GM10248 (cell line): ENCODE measurements around the gene OR1B1.

Experiments used
- CTCF ChIA-PET: fragments of 300-600 bp; sonication (Branson Sonifier 250); formaldehyde crosslinking; extraction: SDS; loops from one replicate; lab custom pipeline; 2021; ENCODE audit warnings: antibody characterized with exemption; lab: Yijun Ruan, JAX
- POLR2A ChIA-PET: fragments of 350-650 bp; sonication (Branson Sonifier 250); formaldehyde crosslinking; extraction: SDS; loops from one replicate; lab custom pipeline; 2020; ENCODE audit warnings: antibody characterized with exemption; lab: Yijun Ruan, JAX
- DNase-seq: peaks from one replicate; pipeline ENCODE4 v3.0.0; 2012; ENCODE audit errors: extremely low spot score
- TF ChIP-seq, protein P1 (sequence below): IDR thresholded peaks from 2 replicates; pipeline ENCODE4 v1.5.1; 2012; ENCODE audit warnings: mild to moderate bottlenecking, low read depth; ENCODE audit errors: extremely low read depth, missing control alignments, control extremely low read depth

OR1B1 gene

DNA sequence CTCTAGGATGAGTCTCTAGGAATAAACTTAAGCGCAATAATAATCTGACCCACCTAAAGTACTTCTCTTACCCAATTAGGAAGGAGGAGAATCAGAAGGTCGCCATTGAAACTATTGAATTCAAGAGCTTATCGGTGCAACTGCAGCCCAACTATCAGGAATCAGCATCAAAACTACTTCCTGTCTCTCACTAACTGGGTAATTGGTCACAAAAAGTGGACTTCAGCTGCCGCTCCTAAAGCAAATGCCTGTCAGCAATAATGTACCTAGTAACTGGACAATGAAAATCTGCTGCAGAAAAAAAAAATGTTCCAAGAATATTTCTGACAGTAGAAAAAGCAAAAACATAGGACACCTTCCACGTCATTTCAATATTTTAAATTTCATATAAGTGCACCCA, 77.6 kb downstream of the OR1B1 start:
- ChIA-PET POLR2A (no interaction called here), CTCF (no interaction called here)
- DNase-seq: no peak
- TF ChIP-seq, protein P1, sequence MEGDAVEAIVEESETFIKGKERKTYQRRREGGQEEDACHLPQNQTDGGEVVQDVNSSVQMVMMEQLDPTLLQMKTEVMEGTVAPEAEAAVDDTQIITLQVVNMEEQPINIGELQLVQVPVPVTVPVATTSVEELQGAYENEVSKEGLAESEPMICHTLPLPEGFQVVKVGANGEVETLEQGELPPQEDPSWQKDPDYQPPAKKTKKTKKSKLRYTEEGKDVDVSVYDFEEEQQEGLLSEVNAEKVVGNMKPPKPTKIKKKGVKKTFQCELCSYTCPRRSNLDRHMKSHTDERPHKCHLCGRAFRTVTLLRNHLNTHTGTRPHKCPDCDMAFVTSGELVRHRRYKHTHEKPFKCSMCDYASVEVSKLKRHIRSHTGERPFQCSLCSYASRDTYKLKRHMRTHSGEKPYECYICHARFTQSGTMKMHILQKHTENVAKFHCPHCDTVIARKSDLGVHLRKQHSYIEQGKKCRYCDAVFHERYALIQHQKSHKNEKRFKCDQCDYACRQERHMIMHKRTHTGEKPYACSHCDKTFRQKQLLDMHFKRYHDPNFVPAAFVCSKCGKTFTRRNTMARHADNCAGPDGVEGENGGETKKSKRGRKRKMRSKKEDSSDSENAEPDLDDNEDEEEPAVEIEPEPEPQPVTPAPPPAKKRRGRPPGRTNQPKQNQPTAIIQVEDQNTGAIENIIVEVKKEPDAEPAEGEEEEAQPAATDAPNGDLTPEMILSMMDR: no peak
